NCI-H2227 (cell line): ENCODE results near the gene TREX2.

ENCODE experiments used
- DNase-seq: peaks from one replicate; lab custom pipeline; 2025; ENCODE audit not compliant: unreplicated experiment; lab: John Stamatoyannopoulos, UW

Gene TREX2

GRCh38 chrX:153476666-153477363 is 31.0 kb upstream of the TREX2 start:
- DNase-seq: no peak

GRCh38 chrX:153475751-153476281 is 30.0 kb upstream of the TREX2 start:
- no peak for DNase-seq

GRCh38 chrX:153475271-153475670 is 29.4 kb upstream of the TREX2 start:
- DNase-seq: no peak

- DNase-seq: peak; percentile 51
Measured at GRCh38 chrX:153474718-153475117, 28.9 kb upstream of the TREX2 start.

GRCh38 chrX:153474266-153474665 is 28.4 kb upstream of the TREX2 start:
- DNase-seq: no peak

GRCh38 chrX:153473126-153473525 is 27.3 kb upstream of the TREX2 start:
- DNase-seq: no peak

- DNase-seq: no peak
Measured at GRCh38 chrX:153471663-153472280, 25.9 kb upstream of the TREX2 start.

GRCh38 chrX:153470411-153471363 is 24.8 kb upstream of the TREX2 start, which contains the start of gene HAUS7:
Gene HAUS7 (minus strand): TSS chrX:153470576. CDS start chrX:153470557, 19 bp downstream.
- peak; percentile 91 for DNase-seq

- peak; percentile 48 for DNase-seq
Measured at GRCh38 chrX:153469811-153470410, 24.1 kb upstream of the TREX2 start.

GRCh38 chrX:153468008-153468580 is 22.2 kb upstream of the TREX2 start:
- no peak for DNase-seq

GRCh38 chrX:153465691-153466380 is 20.0 kb upstream of the TREX2 start:
- no peak for DNase-seq

- no peak for DNase-seq
Measured at GRCh38 chrX:153464116-153464515, 18.3 kb upstream of the TREX2 start.

GRCh38 chrX:153463556-153463955 is 17.7 kb upstream of the TREX2 start:
- no peak for DNase-seq

GRCh38 chrX:153463031-153463430 is 17.2 kb upstream of the TREX2 start:
- DNase-seq: no peak

- no peak for DNase-seq
Measured at GRCh38 chrX:153462291-153462690, 16.4 kb upstream of the TREX2 start.

GRCh38 chrX:153460826-153461225 is 15.0 kb upstream of the TREX2 start:
- peak; percentile 70 for DNase-seq

GRCh38 chrX:153459986-153460385 is 14.1 kb upstream of the TREX2 start:
- no peak for DNase-seq

- no peak for DNase-seq
Measured at GRCh38 chrX:153458476-153458875, 12.6 kb upstream of the TREX2 start.

GRCh38 chrX:153457827-153458466 is 12.1 kb upstream of the TREX2 start:
- DNase-seq: no peak
